ENCODE data around the gene MMP20. TPM values are rescaled to one million over a fixed set of nuclear protein-coding genes. Genes with fewer than 3 reads are reported as not detected.

Gene MMP20
- total and polyA plus RNA-seq, 4 donors, result not detected

DNA sequence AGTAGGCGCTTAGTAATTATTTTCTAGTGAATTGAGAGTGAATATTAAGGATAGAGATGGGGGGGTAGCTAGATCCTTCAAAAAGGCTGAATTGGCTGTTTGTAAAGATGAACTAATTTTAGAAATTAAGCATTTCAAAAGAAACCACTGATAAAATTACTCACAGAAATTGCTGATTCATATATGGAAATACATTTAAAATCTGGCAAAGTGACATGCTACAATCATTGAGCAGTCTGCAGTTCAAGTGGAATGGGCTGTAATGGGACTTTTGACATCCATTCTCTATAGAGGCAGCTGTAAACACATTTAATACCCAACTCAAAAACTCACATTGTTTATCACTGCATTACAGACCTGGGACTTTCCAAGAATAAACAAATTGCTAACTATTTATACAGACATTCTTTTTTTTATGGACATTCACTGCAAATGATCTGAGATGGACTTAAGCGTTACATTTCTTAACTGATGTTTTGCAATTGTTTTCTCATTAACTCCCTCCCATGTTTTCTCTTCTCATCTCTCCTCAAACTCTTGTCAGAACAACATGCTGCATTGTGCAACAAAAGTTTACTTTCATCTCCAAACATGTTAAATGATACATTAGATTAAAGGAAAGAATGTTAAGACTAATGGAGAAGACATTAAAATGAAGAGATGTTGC lies 52.4 kb downstream of the MMP20 start:
- WGBS, 2 donors, result 64 to 79% methylated on average over 2 of the region's 2 CpGs
- no peak overlapping the region for H3K4me3 ChIP-seq
- peaks cover 0 to 6% (median 1%) of the 10 kb centered on the region in 4 donors for H3K9me3 ChIP-seq (ENCODE audit: control insufficient read depth in 4 of 4, insufficient read depth in 3 of 4, low read length in 3 of 4)
- H3K27ac ChIP-seq (ENCODE audit: low read depth in 1 of 2, low read length in 1 of 2), result no peak overlapping the region
- H3K36me3 ChIP-seq (ENCODE audit: control insufficient read depth in 4 of 4, insufficient read depth in 4 of 4, low read length in 4 of 4), result no peaks in the 10 kb centered on the region
- no peak overlapping the region for H3K9ac ChIP-seq (ENCODE audit: insufficient read depth in 1 of 2, low read length in 2 of 2)
- peaks cover 0 to 3% (median 0%) of the 10 kb centered on the region in 5 donors for H3K4me1 ChIP-seq (ENCODE audit: control insufficient read depth in 5 of 5, insufficient read depth in 5 of 5, low read length in 5 of 5)
- ATAC-seq (ENCODE audit: insufficient read depth, low FRiP score) (no peak), DNase-seq (peak in 2 of 3 donors; percentile 70 to 83)
- TF ChIP-seq, protein P1, sequence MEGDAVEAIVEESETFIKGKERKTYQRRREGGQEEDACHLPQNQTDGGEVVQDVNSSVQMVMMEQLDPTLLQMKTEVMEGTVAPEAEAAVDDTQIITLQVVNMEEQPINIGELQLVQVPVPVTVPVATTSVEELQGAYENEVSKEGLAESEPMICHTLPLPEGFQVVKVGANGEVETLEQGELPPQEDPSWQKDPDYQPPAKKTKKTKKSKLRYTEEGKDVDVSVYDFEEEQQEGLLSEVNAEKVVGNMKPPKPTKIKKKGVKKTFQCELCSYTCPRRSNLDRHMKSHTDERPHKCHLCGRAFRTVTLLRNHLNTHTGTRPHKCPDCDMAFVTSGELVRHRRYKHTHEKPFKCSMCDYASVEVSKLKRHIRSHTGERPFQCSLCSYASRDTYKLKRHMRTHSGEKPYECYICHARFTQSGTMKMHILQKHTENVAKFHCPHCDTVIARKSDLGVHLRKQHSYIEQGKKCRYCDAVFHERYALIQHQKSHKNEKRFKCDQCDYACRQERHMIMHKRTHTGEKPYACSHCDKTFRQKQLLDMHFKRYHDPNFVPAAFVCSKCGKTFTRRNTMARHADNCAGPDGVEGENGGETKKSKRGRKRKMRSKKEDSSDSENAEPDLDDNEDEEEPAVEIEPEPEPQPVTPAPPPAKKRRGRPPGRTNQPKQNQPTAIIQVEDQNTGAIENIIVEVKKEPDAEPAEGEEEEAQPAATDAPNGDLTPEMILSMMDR (IDR thresholded peaks at IDR 0.05; ENCODE audit: control extremely low read depth, extremely low read depth), result no peak
- H3K27me3 ChIP-seq (ENCODE audit: control insufficient read depth in 3 of 3, insufficient read depth in 3 of 3, low read length in 2 of 3), result no peaks in the 10 kb centered on the region

DNA sequence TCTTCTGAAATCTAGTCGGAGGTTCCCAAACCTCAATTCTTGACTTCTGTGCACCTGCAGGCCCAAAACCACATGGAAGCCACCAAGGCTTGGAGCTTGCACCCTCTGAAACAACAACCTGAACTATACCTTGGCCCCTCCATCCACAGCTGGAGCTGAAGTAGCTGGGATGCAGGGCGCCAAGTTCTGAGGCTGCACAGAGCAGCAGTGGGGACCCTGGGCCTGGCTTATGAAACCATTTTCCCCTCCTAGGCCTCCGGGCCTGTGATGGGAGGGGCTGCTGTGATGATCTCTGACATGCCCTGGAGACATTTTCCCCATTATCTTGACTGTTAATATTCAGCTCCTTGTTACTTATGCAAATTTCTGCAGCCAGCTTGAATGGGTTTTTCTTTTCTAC lies 56.3 kb downstream of the MMP20 start:
- WGBS, 2 donors, result 63 to 81% methylated on average over 3 of the region's 3 CpGs
- H3K4me1 ChIP-seq (ENCODE audit: control insufficient read depth in 5 of 5, insufficient read depth in 5 of 5, low read length in 5 of 5), result peaks cover 0 to 3% (median 0%) of the 10 kb centered on the region in 5 donors
- ATAC-seq (ENCODE audit: insufficient read depth, low FRiP score), result no peak

DNA sequence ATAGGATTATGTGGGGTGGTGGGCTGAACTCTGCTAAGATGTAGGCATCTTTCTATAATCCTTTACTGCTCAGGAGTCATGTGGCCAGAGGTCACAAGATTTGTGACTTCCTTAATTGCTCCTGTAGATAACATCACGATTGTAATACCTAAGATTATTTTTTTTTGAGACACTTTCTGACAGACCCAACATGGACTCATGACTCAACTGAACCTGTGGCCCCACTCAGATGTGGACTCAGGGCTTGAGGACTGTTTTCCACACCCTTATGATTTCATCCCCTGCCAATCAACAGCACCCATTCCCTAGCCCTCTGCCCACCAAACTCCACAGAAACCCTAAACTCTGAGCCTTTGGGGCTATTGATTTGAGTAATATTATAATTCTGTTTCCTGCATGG lies 59.0 kb downstream of the MMP20 start:
- Histone ChIP-seq H3K9ac (ENCODE audit: insufficient read depth in 1 of 2, low read length in 2 of 2) (no peak overlapping the region), H3K4me3 (no peak overlapping the region), H3K27me3 (ENCODE audit: control insufficient read depth in 3 of 3, insufficient read depth in 3 of 3, low read length in 2 of 3) (no peaks in the 10 kb centered on the region), H3K27ac (ENCODE audit: low read depth in 1 of 2, low read length in 1 of 2) (no peak overlapping the region), H3K9me3 (ENCODE audit: control insufficient read depth in 4 of 4, insufficient read depth in 3 of 4, low read length in 3 of 4) (peaks cover 0 to 6% (median 3%) of the 10 kb centered on the region in 4 donors), H3K36me3 (ENCODE audit: control insufficient read depth in 4 of 4, insufficient read depth in 4 of 4, low read length in 4 of 4) (no peaks in the 10 kb centered on the region), H3K4me1 (ENCODE audit: control insufficient read depth in 5 of 5, insufficient read depth in 5 of 5, low read length in 5 of 5) (no peaks in the 10 kb centered on the region)
- WGBS, 2 donors, result 33 to 53% methylated on average over 1 of the region's 1 CpG
- DNase-seq, result no peak
- TF ChIP-seq, protein P1 (IDR thresholded peaks at IDR 0.05; ENCODE audit: control extremely low read depth, extremely low read depth), result no peak
- no peak for ATAC-seq (ENCODE audit: insufficient read depth, low FRiP score)

More for the DNA sequence above, 56.3 kb downstream of the MMP20 start:
- H3K9ac ChIP-seq (ENCODE audit: insufficient read depth in 1 of 2, low read length in 2 of 2), result no peak overlapping the region
- TF ChIP-seq, protein P1 (IDR thresholded peaks at IDR 0.05; ENCODE audit: control extremely low read depth, extremely low read depth), result no peak
- H3K36me3 ChIP-seq (ENCODE audit: control insufficient read depth in 4 of 4, insufficient read depth in 4 of 4, low read length in 4 of 4), result no peaks in the 10 kb centered on the region
- no peak overlapping the region for H3K4me3 ChIP-seq
- peaks cover 0 to 6% (median 4%) of the 10 kb centered on the region in 4 donors for H3K9me3 ChIP-seq (ENCODE audit: control insufficient read depth in 4 of 4, insufficient read depth in 3 of 4, low read length in 3 of 4)
- no peaks in the 10 kb centered on the region for H3K27me3 ChIP-seq (ENCODE audit: control insufficient read depth in 3 of 3, insufficient read depth in 3 of 3, low read length in 2 of 3)
- DNase-seq, result no peak
- no peak overlapping the region for H3K27ac ChIP-seq (ENCODE audit: low read depth in 1 of 2, low read length in 1 of 2)
